K562 (cell line): ENCODE data around the gene ADI1. TPM values are rescaled to one million over a fixed set of nuclear protein-coding genes. Genes with fewer than 3 reads are reported as not detected.
A peak's percentile ranks its signal among the peaks of the same experiment; 100 is the strongest.

Source experiments
- BACH1 ChIP-seq: fragments of 200-800 bp; sonication (Bioruptor generic); IDR thresholded peaks from 2 replicates; pipeline ENCODE4 v1.6.1; 2016; ENCODE audit warnings: missing genetic modification characterization, missing compliant biosample characterization
- BRF1 ChIP-seq: IDR thresholded peaks from 3 replicates; pipeline ENCODE4 v1.6.1; 2011; ENCODE audit warnings: borderline replicate concordance, mild to moderate bottlenecking; ENCODE audit not compliant: insufficient read length; ENCODE audit errors: extremely low read depth
- CCAR2 ChIP-seq: fragments of 200-400 bp; formaldehyde crosslinking; IDR thresholded peaks from 2 replicates; pipeline ENCODE4 v1.6.1; 2017; ENCODE audit warnings: mild to moderate bottlenecking, low read depth, low read length
- ELF1 ChIP-seq: fragments of 200-800 bp; sonication (Bioruptor generic); IDR thresholded peaks from 2 replicates; pipeline ENCODE4 v1.6.1; 2016; ENCODE audit warnings: missing genetic modification characterization, missing compliant biosample characterization
- KLF1 ChIP-seq: fragments of 450-650 bp; IDR thresholded peaks from 2 replicates; pipeline ENCODE4 v1.6.1; 2016; ENCODE audit warnings: missing genetic modification characterization, missing compliant biosample characterization
- MCM2 ChIP-seq: fragments of 450-650 bp; IDR thresholded peaks from 2 replicates; pipeline ENCODE4 v1.6.1; 2017; ENCODE audit warnings: low read depth, mild to moderate bottlenecking
- MIER1 ChIP-seq: fragments of 450-650 bp; IDR thresholded peaks from 2 replicates; pipeline ENCODE4 v1.6.1; 2016; ENCODE audit warnings: antibody characterized with exemption, mild to moderate bottlenecking, low read depth
- MTA2 ChIP-seq: fragments of 450-650 bp; IDR thresholded peaks from 2 replicates; pipeline ENCODE4 v1.6.1; 2016; ENCODE audit warnings: low read depth
- MYC ChIP-seq, 2 experiments: fragments of 250-450 bp in 1 of 2; sonication (Bioruptor Pico) in 1 of 2; IDR thresholded peaks; 2 replicates each; pipeline versions ENCODE4 v1.5.1 to v1.6.1; 2012 to 2021; ENCODE audit warnings: low read depth in 2 of 2, borderline replicate concordance in 1 of 2, improper control_type of control experiment in 1 of 2, low read length in 1 of 2, mild to moderate bottlenecking in 1 of 2, moderate library complexity in 1 of 2
- NCOA4 ChIP-seq: fragments of 450-650 bp; IDR thresholded peaks from 2 replicates; pipeline ENCODE4 v1.6.1; 2018; ENCODE audit warnings: mild to moderate bottlenecking; ENCODE audit not compliant: partially characterized antibody
- NCOR1 ChIP-seq: fragments of 450-650 bp; IDR thresholded peaks from 2 replicates; pipeline ENCODE4 v1.6.1; 2016; ENCODE audit warnings: mild to moderate bottlenecking, moderate library complexity
- NFXL1 ChIP-seq: fragments of 450-650 bp; formaldehyde crosslinking; IDR thresholded peaks from 2 replicates; pipeline ENCODE4 v1.4.0; 2021; ENCODE audit warnings: mild to moderate bottlenecking
- RBM22 ChIP-seq: fragments of 200-400 bp; formaldehyde crosslinking; IDR thresholded peaks from 2 replicates; pipeline ENCODE4 v1.6.1; 2018; ENCODE audit warnings: low read length, low read depth; ENCODE audit not compliant: poor library complexity, severe bottlenecking
- RCOR1 ChIP-seq, 2 experiments: IDR thresholded peaks; 2 replicates each; pipeline ENCODE4 v1.6.1; 2012; ENCODE audit warnings: low read depth in 2 of 2, low read length in 2 of 2, borderline replicate concordance in 1 of 2, improper control_type of control experiment in 1 of 2
- TCF7 ChIP-seq: sonication (generic); IDR thresholded peaks from 2 replicates; pipeline ENCODE4 v1.6.1; 2016; ENCODE audit warnings: antibody characterized with exemption, borderline replicate concordance
- TSC22D4 ChIP-seq: fragments of 450-650 bp; IDR thresholded peaks from 2 replicates; pipeline ENCODE4 v1.6.1; 2016; ENCODE audit warnings: missing genetic modification characterization, missing biosample characterization, control low read depth
- ZBTB43 ChIP-seq: sonication (generic); formaldehyde crosslinking; IDR thresholded peaks from 2 replicates; pipeline ENCODE4 v1.8.0; 2023; ENCODE audit warnings: mild to moderate bottlenecking, missing genetic modification reagents
- ZNF174 ChIP-seq: fragments of 250-450 bp; sonication (Bioruptor Pico); IDR thresholded peaks from 2 replicates; pipeline ENCODE4 v1.4.0; 2020; ENCODE audit warnings: mild to moderate bottlenecking
- ZNF431 ChIP-seq: sonication (generic); formaldehyde crosslinking; IDR thresholded peaks from 2 replicates; pipeline ENCODE4 v1.8.0; 2022; ENCODE audit warnings: mild to moderate bottlenecking, missing genetic modification reagents
- ZNF696 ChIP-seq: fragments of 250-450 bp; sonication (Bioruptor Pico); conservative IDR thresholded peaks from 2 replicates; pipeline ENCODE4 v1.4.0; 2020; ENCODE audit warnings: mild to moderate bottlenecking, moderate library complexity
- polyA plus RNA-seq, 8 experiments: library from polyadenylated mRNA; depleted of rRNA in 4 of 8; stranded (reverse) in 5 of 8; unstranded in 3 of 8; fragments of >200 nt; fragmentation: Nextera tagmentation in 2 of 8; fragmentation: Illumina TruSeq in 1 of 8; extraction: Ambion mirVana in 2 of 8; extraction: Trizol in 1 of 8; gene quantifications; 2 replicates each; pipeline versions ENCODE4 v1.2.1 to v1.2.3, GENCODE V29; 2011 to 2014; ENCODE audit warnings: inconsistent platforms in 1 of 8, missing spikeins in 1 of 8
- total RNA-seq, 7 experiments: library from RNA; depleted of rRNA in 6 of 7; stranded (reverse); fragments of >200 nt in 6 of 7; fragmentation: Illumina TruSeq in 2 of 7; extraction: Trizol in 2 of 7; gene quantifications; 2 replicates each; pipeline versions ENCODE4 v1.2.1 to v1.2.3, GENCODE V29; 2011 to 2021; ENCODE audit warnings: low replicate concordance in 1 of 7
- TF ChIP-seq, protein P1 (sequence below): fragments of 250-450 bp; sonication (Bioruptor Pico); IDR thresholded peaks from 2 replicates; pipeline ENCODE4 v1.4.0; 2020; ENCODE audit warnings: borderline replicate concordance
- TF ChIP-seq, protein P2 (sequence below): fragments of 250-450 bp; sonication (Bioruptor Pico); IDR thresholded peaks from 2 replicates; pipeline ENCODE4 v1.5.0; 2021
- TF ChIP-seq, protein P3 (sequence below): fragments of 450-650 bp; IDR thresholded peaks from 2 replicates; pipeline ENCODE4 v1.6.1; 2016; ENCODE audit warnings: missing biosample characterization, missing genetic modification characterization

ADI1 gene
- total and polyA plus RNA-seq, 9 of the 15 experiments (the other 6 are each of a cell fraction or from before 2014, with no cell fraction given): 6.1 to 51.0 (median 27.1) TPM

GRCh38 chr2:3519255-3520205 lies at the start of gene ADI1 (continued):
- TF ChIP-seq KLF1 (tag): no peak
- no peak for TF ChIP-seq CCAR2
- no peak for TF ChIP-seq ZNF696 (CRISPR knock-in tag)
- no peak for TF ChIP-seq RCOR1 (IDR thresholded peaks at IDR 0.05; ENCODE audit: borderline replicate concordance in 1 of 2, low read depth in 2 of 2, low read length in 2 of 2)
- 0 out of 2 replicates have a peak, but pooled peaks have one; percentile 57 for TF ChIP-seq ZNF431
- TF ChIP-seq MYC (IDR thresholded peaks at IDR 0.05; ENCODE audit: low read depth, low read length): peak; percentile 71
- no peak for TF ChIP-seq MYC (CRISPR knock-in tag; IDR thresholded peaks at IDR 0.05; ENCODE audit: borderline replicate concordance, low read depth)
- TF ChIP-seq BRF1: no peak
- TF ChIP-seq BACH1 (tag): no peak
- TF ChIP-seq, protein P1, sequence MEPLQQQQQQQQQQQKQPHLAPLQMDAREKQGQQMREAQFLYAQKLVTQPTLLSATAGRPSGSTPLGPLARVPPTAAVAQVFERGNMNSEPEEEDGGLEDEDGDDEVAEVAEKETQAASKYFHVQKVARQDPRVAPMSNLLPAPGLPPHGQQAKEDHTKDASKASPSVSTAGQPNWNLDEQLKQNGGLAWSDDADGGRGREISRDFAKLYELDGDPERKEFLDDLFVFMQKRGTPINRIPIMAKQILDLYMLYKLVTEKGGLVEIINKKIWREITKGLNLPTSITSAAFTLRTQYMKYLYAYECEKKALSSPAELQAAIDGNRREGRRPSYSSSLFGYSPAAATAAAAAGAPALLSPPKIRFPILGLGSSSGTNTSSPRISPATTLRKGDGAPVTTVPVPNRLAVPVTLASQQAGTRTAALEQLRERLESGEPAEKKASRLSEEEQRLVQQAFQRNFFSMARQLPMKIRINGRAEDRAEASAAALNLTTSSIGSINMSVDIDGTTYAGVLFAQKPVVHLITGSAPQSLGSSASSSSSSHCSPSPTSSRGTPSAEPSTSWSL (CRISPR knock-in tag): 0 out of 2 replicates have a peak, but pooled peaks have one; percentile 69
- TF ChIP-seq, protein P2, sequence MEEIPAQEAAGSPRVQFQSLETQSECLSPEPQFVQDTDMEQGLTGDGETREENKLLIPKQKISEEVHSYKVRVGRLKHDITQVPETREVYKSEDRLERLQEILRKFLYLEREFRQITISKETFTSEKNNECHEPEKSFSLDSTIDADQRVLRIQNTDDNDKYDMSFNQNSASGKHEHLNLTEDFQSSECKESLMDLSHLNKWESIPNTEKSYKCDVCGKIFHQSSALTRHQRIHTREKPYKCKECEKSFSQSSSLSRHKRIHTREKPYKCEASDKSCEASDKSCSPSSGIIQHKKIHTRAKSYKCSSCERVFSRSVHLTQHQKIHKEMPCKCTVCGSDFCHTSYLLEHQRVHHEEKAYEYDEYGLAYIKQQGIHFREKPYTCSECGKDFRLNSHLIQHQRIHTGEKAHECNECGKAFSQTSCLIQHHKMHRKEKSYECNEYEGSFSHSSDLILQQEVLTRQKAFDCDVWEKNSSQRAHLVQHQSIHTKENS: no peak
- TF ChIP-seq, protein P3, sequence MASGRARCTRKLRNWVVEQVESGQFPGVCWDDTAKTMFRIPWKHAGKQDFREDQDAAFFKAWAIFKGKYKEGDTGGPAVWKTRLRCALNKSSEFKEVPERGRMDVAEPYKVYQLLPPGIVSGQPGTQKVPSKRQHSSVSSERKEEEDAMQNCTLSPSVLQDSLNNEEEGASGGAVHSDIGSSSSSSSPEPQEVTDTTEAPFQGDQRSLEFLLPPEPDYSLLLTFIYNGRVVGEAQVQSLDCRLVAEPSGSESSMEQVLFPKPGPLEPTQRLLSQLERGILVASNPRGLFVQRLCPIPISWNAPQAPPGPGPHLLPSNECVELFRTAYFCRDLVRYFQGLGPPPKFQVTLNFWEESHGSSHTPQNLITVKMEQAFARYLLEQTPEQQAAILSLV (tag): no peak
- TF ChIP-seq ZBTB43 (CRISPR knock-in tag): no peak
- TF ChIP-seq NCOR1: no peak
- TF ChIP-seq ELF1 (tag): no peak
- TF ChIP-seq TSC22D4: no peak
- TF ChIP-seq MTA2: no peak
- TF ChIP-seq NFXL1 (CRISPR knock-in tag): no peak
- TF ChIP-seq RBM22: no peak
- no peak for TF ChIP-seq TCF7
- TF ChIP-seq ZNF174 (CRISPR knock-in tag): no peak
- TF ChIP-seq MCM2: no peak
- no peak for TF ChIP-seq NCOA4
- TF ChIP-seq MIER1: no peak
